K562 (cell line): ENCODE measurements around the gene RNF217. TPM values are rescaled to one million over a fixed set of nuclear protein-coding genes. Genes with fewer than 3 reads are reported as not detected.

Source experiments
- IFI16 ChIP-seq: fragments of 250-450 bp; sonication (Bioruptor Pico); IDR thresholded peaks from 2 replicates; pipeline ENCODE4 v2.1.2; 2022; ENCODE audit warnings: mild to moderate bottlenecking, inconsistent platforms
- MXI1 ChIP-seq: IDR thresholded peaks from 2 replicates; pipeline ENCODE4 v1.6.1; 2011; ENCODE audit warnings: low read depth, mild to moderate bottlenecking, improper control_type of control experiment, low read length
- polyA plus RNA-seq, 8 experiments: library from polyadenylated mRNA; depleted of rRNA in 4 of 8; stranded (reverse) in 5 of 8; unstranded in 3 of 8; fragments of >200 nt; fragmentation: Nextera tagmentation in 2 of 8; fragmentation: Illumina TruSeq in 1 of 8; extraction: Ambion mirVana in 2 of 8; extraction: Trizol in 1 of 8; gene quantifications; 2 replicates each; pipeline versions ENCODE4 v1.2.1 to v1.2.3, GENCODE V29; 2011 to 2014; ENCODE audit warnings: inconsistent platforms in 1 of 8, missing spikeins in 1 of 8
- total RNA-seq, 7 experiments: library from RNA; depleted of rRNA in 6 of 7; stranded (reverse); fragments of >200 nt in 6 of 7; fragmentation: Illumina TruSeq in 2 of 7; extraction: Trizol in 2 of 7; gene quantifications; 2 replicates each; pipeline versions ENCODE4 v1.2.1 to v1.2.3, GENCODE V29; 2011 to 2021; ENCODE audit warnings: low replicate concordance in 1 of 7
- TF ChIP-seq, protein P1 (sequence below), 2 experiments: IDR thresholded peaks; 2 replicates each; pipeline ENCODE4 v1.6.1; 2012; ENCODE audit warnings: improper control_type of control experiment in 2 of 2, low read depth in 2 of 2, low read length in 2 of 2, borderline replicate concordance in 1 of 2
- TF ChIP-seq, protein P2 (sequence below): fragments of 450-650 bp; IDR thresholded peaks from 2 replicates; pipeline ENCODE4 v1.6.1; 2016
- TF ChIP-seq, protein P3 (sequence below), 2 experiments: fragments of 450-650 bp in 1 of 2; sonication (generic) in 1 of 2; formaldehyde crosslinking in 1 of 2; IDR thresholded peaks in 1 of 2; conservative IDR thresholded peaks in 1 of 2; 2 replicates each; pipeline versions ENCODE4 v1.6.1 to v1.8.1; 2016 to 2023; ENCODE audit warnings: mild to moderate bottlenecking in 2 of 2, moderate library complexity in 2 of 2, inconsistent platforms in 1 of 2, missing genetic modification reagents in 1 of 2
- TF ChIP-seq, protein P4 (sequence below): fragments of 250-450 bp; sonication (Bioruptor Pico); IDR thresholded peaks from 2 replicates; pipeline ENCODE4 v1.8.0; 2021; ENCODE audit warnings: moderate library complexity, mild to moderate bottlenecking, inconsistent platforms

Gene RNF217
- total and polyA plus RNA-seq, 9 of the 15 experiments (the other 6 are each of a cell fraction or from before 2014, with no cell fraction given) = 2.9 to 25.6 (median 12.0) TPM

DNA sequence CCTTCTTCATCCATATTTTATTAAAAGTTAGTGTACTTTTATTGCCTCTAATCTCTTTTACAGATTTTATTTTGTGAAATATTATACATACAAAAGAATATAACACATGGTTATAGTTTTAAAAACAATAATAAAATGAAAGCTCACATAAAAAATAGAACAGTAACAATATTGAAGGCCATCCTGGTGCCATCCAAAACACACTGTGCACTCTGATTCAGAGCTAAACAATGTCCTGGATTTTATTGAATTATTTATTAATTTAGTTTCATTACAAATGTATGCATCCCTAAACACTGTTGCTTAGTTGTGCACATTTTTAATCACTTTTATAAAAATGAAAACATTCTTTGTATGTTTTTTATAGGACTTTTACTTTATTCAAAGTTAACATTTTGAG is 32.9 kb downstream of the RNF217 start (continued):
- TF ChIP-seq, protein P1, sequence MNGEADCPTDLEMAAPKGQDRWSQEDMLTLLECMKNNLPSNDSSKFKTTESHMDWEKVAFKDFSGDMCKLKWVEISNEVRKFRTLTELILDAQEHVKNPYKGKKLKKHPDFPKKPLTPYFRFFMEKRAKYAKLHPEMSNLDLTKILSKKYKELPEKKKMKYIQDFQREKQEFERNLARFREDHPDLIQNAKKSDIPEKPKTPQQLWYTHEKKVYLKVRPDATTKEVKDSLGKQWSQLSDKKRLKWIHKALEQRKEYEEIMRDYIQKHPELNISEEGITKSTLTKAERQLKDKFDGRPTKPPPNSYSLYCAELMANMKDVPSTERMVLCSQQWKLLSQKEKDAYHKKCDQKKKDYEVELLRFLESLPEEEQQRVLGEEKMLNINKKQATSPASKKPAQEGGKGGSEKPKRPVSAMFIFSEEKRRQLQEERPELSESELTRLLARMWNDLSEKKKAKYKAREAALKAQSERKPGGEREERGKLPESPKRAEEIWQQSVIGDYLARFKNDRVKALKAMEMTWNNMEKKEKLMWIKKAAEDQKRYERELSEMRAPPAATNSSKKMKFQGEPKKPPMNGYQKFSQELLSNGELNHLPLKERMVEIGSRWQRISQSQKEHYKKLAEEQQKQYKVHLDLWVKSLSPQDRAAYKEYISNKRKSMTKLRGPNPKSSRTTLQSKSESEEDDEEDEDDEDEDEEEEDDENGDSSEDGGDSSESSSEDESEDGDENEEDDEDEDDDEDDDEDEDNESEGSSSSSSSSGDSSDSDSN (IDR thresholded peaks at IDR 0.05; ENCODE audit: borderline replicate concordance in 1 of 2, low read depth in 2 of 2, low read length in 2 of 2) = no peak
- TF ChIP-seq MXI1 (no peak), IFI16 (no peak)
- TF ChIP-seq, protein P2, sequence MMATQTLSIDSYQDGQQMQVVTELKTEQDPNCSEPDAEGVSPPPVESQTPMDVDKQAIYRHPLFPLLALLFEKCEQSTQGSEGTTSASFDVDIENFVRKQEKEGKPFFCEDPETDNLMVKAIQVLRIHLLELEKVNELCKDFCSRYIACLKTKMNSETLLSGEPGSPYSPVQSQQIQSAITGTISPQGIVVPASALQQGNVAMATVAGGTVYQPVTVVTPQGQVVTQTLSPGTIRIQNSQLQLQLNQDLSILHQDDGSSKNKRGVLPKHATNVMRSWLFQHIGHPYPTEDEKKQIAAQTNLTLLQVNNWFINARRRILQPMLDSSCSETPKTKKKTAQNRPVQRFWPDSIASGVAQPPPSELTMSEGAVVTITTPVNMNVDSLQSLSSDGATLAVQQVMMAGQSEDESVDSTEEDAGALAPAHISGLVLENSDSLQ = no peak
- TF ChIP-seq, protein P3, sequence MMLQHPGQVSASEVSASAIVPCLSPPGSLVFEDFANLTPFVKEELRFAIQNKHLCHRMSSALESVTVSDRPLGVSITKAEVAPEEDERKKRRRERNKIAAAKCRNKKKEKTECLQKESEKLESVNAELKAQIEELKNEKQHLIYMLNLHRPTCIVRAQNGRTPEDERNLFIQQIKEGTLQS (IDR thresholded peaks at IDR 0.05) = no peak
- TF ChIP-seq, protein P3 (CRISPR knock-in tag; conservative IDR thresholded peaks at IDR 0.05) = no peak
- TF ChIP-seq, protein P4, sequence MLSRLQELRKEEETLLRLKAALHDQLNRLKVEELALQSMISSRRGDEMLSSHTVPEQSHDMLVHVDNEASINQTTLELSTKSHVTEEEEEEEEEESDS (CRISPR knock-in tag) = no peak
